ENCODE results near the gene SMOC2. TPM values are rescaled to one million over a fixed set of nuclear protein-coding genes. Genes with fewer than 3 reads are reported as not detected.

Gene SMOC2
- total and polyA plus RNA-seq, 2 experiments from 2014 or later = 51.0 to 88.7 TPM

GRCh38 chr6:168530653-168531071 lies 89.7 kb downstream of the SMOC2 start:
- Histone ChIP-seq H3K4me2 (no peak overlapping the region), H3K27me3 (no peaks in the 10 kb centered on the region), H2AFZ (no peak overlapping the region), H3K27ac (no peak overlapping the region), H3K4me3 (no peak overlapping the region), H3K79me2 (no peaks in the 10 kb centered on the region), H3K4me1 (ENCODE audit: insufficient read depth) (peaks cover 3% of the 10 kb centered on the region), H3K36me3 (replicated peaks; ENCODE audit: insufficient read depth, low read depth) (no peaks in the 10 kb centered on the region), H4K20me1 (ENCODE audit: insufficient read depth, poor library complexity, severe bottlenecking) (no peaks in the 10 kb centered on the region), H3K9me3 (ENCODE audit: low read depth) (no peaks in the 10 kb centered on the region), H3K9me2 (replicated peaks; ENCODE audit: insufficient read depth) (no peaks in the 10 kb centered on the region)
- TF ChIP-seq EZH2 (IDR thresholded peaks at IDR 0.05; ENCODE audit: borderline replicate concordance) (no peak), EZH2phosphoT487 (IDR thresholded peaks at IDR 0.05; ENCODE audit: low read depth, severe bottlenecking, unreplicated experiment) (no peak), CTCF (IDR thresholded peaks at IDR 0.05; ENCODE audit: poor library complexity) (no peak)
- 85% methylated on average over 12 of the region's 12 CpGs for WGBS (ENCODE audit: low lambda C conversion rate, missing lambda C conversion rate)
- DNase-seq (ENCODE audit: low spot score) = no peak

- Histone ChIP-seq H3K4me1 (ENCODE audit: insufficient read depth) (peaks cover 2% of the 10 kb centered on the region), H3K9me2 (replicated peaks; ENCODE audit: insufficient read depth) (no peaks in the 10 kb centered on the region), H3K4me2 (no peak overlapping the region), H3K79me2 (no peaks in the 10 kb centered on the region), H3K36me3 (replicated peaks; ENCODE audit: insufficient read depth, low read depth) (no peaks in the 10 kb centered on the region), H3K27me3 (no peaks in the 10 kb centered on the region), H4K20me1 (ENCODE audit: insufficient read depth, poor library complexity, severe bottlenecking) (no peaks in the 10 kb centered on the region), H3K9me3 (ENCODE audit: low read depth) (no peaks in the 10 kb centered on the region), H2AFZ (no peak overlapping the region), H3K4me3 (no peak overlapping the region), H3K27ac (no peak overlapping the region)
- no peak for DNase-seq (ENCODE audit: low spot score)
- 76% methylated on average over 5 of the region's 5 CpGs for WGBS (ENCODE audit: low lambda C conversion rate, missing lambda C conversion rate)
- TF ChIP-seq EZH2 (IDR thresholded peaks at IDR 0.05; ENCODE audit: borderline replicate concordance) = no peak
- TF ChIP-seq CTCF (IDR thresholded peaks at IDR 0.05; ENCODE audit: poor library complexity) = no peak
- TF ChIP-seq EZH2phosphoT487 (IDR thresholded peaks at IDR 0.05; ENCODE audit: low read depth, severe bottlenecking, unreplicated experiment) = no peak
Measured at GRCh38 chr6:168532070-168532469, 91.1 kb downstream of the SMOC2 start.

GRCh38 chr6:168533414-168533813 lies 92.4 kb downstream of the SMOC2 start:
- Histone ChIP-seq H3K9me2 (replicated peaks; ENCODE audit: insufficient read depth) (no peaks in the 10 kb centered on the region), H3K4me2 (no peak overlapping the region), H3K79me2 (no peaks in the 10 kb centered on the region), H3K27me3 (no peaks in the 10 kb centered on the region), H2AFZ (no peak overlapping the region), H3K36me3 (replicated peaks; ENCODE audit: insufficient read depth, low read depth) (no peaks in the 10 kb centered on the region), H3K4me3 (no peak overlapping the region), H3K4me1 (ENCODE audit: insufficient read depth) (no peaks in the 10 kb centered on the region), H3K9me3 (ENCODE audit: low read depth) (no peaks in the 10 kb centered on the region), H4K20me1 (ENCODE audit: insufficient read depth, poor library complexity, severe bottlenecking) (no peaks in the 10 kb centered on the region), H3K27ac (no peak overlapping the region)
- TF ChIP-seq CTCF (IDR thresholded peaks at IDR 0.05; ENCODE audit: poor library complexity) (no peak), EZH2phosphoT487 (IDR thresholded peaks at IDR 0.05; ENCODE audit: low read depth, severe bottlenecking, unreplicated experiment) (no peak), EZH2 (IDR thresholded peaks at IDR 0.05; ENCODE audit: borderline replicate concordance) (no peak)
- WGBS (ENCODE audit: low lambda C conversion rate, missing lambda C conversion rate) = 85% methylated on average over 4 of the region's 4 CpGs
- DNase-seq (ENCODE audit: low spot score) = no peak

GRCh38 chr6:168534265-168534664 lies 93.3 kb downstream of the SMOC2 start:
- H3K9me3 ChIP-seq (ENCODE audit: low read depth) = no peaks in the 10 kb centered on the region
- no peak overlapping the region for H3K4me3 ChIP-seq
- no peaks in the 10 kb centered on the region for H3K9me2 ChIP-seq (replicated peaks; ENCODE audit: insufficient read depth)
- TF ChIP-seq CTCF (IDR thresholded peaks at IDR 0.05; ENCODE audit: poor library complexity) (no peak), EZH2 (IDR thresholded peaks at IDR 0.05; ENCODE audit: borderline replicate concordance) (no peak), EZH2phosphoT487 (IDR thresholded peaks at IDR 0.05; ENCODE audit: low read depth, severe bottlenecking, unreplicated experiment) (no peak)
- H2AFZ ChIP-seq = no peak overlapping the region
- H3K4me2 ChIP-seq = no peak overlapping the region
- no peak for DNase-seq (ENCODE audit: low spot score)
- no peaks in the 10 kb centered on the region for H3K4me1 ChIP-seq (ENCODE audit: insufficient read depth)
- 85% methylated on average over 6 of the region's 6 CpGs for WGBS (ENCODE audit: low lambda C conversion rate, missing lambda C conversion rate)
- no peak overlapping the region for H3K27ac ChIP-seq
- H3K27me3 ChIP-seq = no peaks in the 10 kb centered on the region
- no peaks in the 10 kb centered on the region for H3K79me2 ChIP-seq
- no peaks in the 10 kb centered on the region for H4K20me1 ChIP-seq (ENCODE audit: insufficient read depth, poor library complexity, severe bottlenecking)
- H3K36me3 ChIP-seq (replicated peaks; ENCODE audit: insufficient read depth, low read depth) = no peaks in the 10 kb centered on the region
